Suppressor macrophage treated with lipopolysaccharide for 1 hour (primary cell): ENCODE results near the gene PRR9.
"Not testable (repeated sequence)": the region's sequence is repeated elsewhere in the genome, so short reads cannot be mapped to it uniquely, and the experiment has no call there.

ENCODE experiments used
- DNase-seq, 3 donors: peaks; one replicate each; pipeline ENCODE4 v3.0.0-alpha.2; 2020 to 2022

The PRR9 gene

DNA sequence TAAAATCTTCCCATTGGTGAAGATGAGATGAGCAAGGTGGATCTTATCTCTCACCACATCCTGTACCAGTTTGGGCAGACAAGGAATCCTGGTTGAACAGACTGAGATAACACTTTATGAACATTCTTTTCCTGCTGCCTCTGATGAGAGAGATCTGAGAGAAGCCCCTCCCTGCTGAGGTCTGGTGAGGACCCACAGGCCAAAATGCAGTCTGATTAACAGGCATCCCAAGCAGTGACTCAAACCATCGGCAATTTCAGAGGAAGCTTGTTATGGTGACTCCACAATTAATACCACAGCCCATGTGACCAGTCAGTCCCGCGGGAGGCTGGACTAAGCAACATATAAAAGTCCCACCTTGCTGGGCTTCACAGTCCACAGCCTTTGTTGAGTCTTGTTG is at the start of gene PRR9:
Gene PRR9 (plus strand): TSS at position 373 of the 400 bp plus-strand sequence. CDS start 561 bp downstream, outside the sequence.
- peak in 1 of 3 donors; percentile 8 for DNase-seq

GRCh38 chr1:153168686-153169085 is 48.7 kb upstream of the PRR9 start:
- DNase-seq: no peak

- no peak for DNase-seq
These were observed 42.8 kb upstream of the PRR9 start for GRCh38 chr1:153174624-153175023.

DNA sequence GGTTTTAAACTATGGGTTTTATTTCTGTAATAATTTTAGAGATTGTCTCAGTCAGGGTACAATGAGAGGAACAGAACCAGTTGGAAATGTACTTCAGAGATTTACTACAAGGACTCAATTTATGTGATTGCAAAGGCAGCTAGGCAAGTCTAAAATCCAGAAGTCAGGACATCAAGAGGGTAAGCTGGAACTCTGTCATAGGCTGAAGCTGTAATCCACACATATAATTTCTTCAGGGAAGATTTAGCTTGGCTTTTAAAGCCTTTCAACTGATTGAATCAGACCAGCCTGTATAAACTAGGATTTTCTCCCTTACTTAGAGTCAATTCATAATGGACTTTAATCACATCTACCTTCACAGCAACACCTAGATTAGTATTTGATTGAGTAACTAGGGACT is 38.5 kb upstream of the PRR9 start:
- DNase-seq: no peak

DNA sequence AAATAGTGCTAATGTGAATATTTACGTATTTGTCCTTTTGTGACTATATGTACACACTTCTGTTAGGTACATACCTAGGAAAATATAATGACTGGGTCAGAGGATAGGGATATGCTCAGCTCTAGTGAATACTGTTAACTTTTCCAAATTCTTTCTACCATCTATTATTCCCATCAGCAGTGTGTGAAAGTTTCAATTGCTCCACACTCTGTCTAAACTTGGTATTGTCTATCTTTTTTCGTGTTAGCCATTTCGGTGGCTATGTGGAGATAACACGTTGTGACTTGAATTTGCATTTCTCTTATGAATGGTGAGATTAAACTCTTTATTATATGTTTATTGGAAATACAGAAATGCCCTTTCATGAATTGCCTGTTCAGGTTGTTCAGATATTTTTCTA is 36.8 kb upstream of the PRR9 start:
- no peak for DNase-seq

DNA sequence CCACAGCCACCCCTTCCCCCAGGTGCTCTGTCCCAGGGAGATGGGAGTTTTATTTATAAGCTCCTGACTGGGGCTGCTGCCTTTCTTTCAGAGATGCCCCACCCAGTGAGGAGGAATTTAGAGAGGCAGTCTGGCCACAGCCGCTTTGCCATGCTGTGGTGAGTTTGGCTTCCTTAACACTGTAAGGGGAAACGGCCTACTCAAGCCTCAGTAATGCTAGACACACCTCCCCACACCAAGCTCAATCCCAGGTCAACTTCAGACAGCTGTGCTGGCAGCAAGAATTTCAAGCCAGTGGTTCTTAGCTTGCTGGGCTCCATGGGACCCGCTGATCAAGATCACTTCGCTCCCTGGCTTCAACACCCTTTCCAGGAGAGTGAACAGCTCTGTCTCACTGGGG is 29.1 kb upstream of the PRR9 start:
- DNase-seq: not testable (repeated sequence)

DNA sequence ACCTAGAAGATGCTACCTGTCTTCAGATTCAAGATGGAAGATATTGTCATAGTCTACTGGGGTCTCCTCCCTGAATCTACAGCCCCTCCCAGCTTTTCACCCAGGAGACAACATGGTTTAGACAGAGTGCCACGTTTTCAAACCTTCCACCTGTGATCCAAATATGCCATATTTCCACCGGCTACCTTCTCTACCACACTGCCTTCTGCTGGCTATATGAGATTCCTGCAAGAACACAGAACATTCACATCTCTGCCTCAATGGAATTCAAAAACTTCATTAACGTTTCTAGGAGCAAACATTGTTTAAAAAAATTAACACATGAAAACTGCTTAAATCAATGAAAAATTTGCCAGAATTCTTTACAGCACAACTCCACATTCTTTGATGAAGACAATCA is 27.0 kb upstream of the PRR9 start:
- DNase-seq: no peak

DNA sequence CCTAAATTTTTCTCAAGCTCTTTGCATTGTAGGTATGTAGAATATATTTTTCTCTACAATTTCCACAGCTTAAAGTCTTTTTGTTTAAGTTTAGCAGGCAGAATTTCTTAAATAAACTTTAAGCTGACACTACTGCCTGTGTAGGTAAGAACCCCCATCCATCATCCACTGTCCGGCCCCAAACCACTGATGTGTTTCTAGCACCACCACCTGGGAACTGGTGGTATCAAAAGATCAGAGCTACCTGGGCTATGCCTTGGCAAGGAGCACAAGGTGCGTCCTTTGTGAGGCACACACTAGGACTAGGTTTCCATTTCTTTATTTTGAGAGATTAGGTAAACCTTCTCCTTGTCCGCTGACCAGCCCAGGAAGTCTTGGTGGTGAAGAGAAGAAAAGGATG is 24.7 kb upstream of the PRR9 start:
- DNase-seq: no peak

DNA sequence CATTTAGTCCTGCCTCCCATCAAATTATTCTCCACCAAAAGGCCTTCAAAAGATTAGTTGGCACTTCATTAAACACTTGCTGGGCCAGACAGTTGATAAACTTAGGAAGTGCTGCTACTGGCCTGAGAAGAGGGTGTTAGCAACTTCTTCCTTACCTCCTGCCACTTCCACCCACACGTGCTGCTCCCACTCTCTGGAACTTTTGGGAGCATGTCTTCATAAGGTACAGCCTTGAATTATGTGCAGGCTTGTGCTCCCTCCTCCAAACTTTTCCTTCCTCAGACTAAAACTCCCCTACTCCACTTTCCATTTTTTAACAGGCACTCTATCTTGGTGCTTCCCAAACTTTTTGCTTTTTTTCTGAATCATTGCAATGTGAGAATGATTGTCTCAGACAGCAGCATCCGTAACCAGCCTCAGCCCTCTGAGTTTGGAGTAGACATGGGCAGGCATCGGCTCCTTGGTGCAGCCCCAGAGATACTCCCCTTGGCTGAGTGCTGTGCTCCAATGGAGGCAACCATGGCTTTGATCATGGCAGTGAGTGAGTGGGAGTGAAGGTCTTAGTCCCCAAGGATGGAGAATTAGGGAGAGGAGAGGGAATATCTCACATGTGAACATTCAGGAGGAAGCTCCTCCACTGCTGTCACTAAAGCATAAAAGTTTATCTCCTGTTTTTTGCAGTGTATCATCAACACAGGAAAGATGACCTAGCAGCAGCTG is 22.9 kb upstream of the PRR9 start:
- DNase-seq: no peak

- DNase-seq: no peak
These were observed 22.2 kb upstream of the PRR9 start for GRCh38 chr1:153195216-153195615.

DNA sequence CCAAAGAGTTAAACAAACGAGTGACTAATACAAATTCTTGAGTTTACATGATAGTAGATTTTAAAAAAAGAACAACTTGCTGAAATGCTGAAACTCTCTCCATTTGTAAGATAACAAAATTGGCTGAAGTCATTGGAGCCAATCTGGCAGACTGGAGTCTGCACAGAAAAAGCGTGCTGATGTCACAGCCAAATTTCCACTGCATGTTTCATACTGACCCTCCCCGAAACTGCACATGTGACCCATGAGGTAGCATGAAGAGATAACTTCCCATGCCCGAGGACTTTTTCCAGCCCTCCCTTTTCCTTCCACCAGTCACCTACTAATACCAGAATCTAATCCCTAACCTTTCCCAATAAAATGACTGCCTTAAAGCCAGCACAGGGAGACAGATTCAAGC is 15.4 kb upstream of the PRR9 start:
- DNase-seq: no peak

DNA sequence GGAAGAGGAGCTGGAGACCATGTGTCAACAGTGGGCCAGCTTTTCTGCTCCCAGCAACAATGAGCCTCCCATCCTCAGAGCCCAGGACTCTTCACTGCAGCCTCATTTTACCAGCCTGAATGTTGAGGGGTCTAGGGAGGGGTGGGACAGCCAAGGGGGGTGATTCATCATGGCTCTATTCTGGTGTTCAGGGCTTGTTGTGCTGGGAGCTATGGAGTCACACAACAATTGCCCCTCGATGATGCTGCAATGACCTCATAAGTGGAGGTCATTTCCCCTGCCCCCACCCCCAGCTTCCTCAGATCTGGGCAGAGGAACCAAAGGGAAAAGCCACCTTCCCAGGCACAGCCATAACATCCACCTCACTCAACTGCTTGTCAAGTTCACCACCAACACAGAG is 14.3 kb upstream of the PRR9 start, which contains the start of gene LELP1:
Gene LELP1 (plus strand): TSS at position 301 of the 400 bp plus-strand sequence. CDS start 1,278 bp downstream, outside the sequence.
- DNase-seq: peak in 2 of 3 donors; percentile 8 to 25

DNA sequence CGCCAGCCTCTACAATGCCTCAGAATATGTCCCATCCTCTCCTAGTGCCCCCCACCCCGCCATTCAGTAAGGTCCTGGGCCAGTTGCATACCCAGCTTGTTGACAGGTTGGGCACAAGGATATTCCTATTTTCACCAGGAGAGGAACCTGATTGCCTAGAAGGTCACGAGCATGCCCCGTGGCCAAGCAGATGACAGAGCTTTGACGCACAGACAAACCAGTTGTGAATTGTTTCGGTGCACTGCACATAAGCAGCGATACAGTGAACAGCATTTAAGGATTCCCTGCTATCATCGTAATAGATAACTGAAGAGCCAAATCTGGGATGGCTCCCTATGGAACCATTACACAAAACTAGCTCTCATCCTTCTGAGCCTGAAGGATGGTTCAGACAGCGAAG is 10.8 kb upstream of the PRR9 start:
- no peak for DNase-seq

DNA sequence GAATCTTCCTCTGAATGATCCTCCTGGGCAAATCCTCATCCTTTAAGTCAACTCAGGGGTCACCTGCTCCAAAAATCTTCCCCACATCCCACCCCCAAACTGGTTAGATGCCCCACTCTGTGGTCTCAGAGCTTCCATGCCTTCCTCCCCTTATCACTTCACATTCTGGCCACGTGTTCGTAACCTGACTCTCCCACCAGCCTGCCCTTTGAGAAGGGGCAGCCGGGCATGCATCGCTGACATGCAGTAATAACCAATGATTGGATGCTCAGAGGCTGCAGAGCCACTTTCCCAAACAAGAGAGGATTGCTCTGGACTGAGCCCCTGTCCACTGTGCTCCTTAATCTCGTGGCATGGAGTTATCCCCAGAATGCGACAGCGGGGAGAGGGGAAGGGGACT is 7.2 kb upstream of the PRR9 start:
- DNase-seq: no peak

DNA sequence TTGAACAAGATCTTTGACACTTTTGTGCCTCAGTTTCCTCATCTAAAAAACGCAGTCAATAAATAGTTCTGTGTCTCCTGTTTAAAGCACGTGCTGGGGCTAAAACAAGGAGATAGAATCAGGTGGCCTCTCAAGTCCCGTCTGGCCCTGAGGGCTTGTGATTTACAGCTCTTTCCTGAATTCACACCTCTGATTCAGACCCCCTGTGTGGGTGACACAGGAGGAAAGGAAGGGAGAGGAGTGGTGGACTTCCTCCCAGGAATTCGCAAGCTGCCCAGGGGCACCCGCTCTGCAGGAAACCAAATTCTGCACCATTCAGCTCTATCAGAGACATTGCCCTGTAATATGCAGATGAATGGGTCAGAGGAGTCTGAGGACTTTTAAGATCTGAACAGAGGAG is 5.2 kb upstream of the PRR9 start:
- no peak for DNase-seq

GRCh38 chr1:153213519-153213918 is 3.9 kb upstream of the PRR9 start:
- no peak for DNase-seq

DNA sequence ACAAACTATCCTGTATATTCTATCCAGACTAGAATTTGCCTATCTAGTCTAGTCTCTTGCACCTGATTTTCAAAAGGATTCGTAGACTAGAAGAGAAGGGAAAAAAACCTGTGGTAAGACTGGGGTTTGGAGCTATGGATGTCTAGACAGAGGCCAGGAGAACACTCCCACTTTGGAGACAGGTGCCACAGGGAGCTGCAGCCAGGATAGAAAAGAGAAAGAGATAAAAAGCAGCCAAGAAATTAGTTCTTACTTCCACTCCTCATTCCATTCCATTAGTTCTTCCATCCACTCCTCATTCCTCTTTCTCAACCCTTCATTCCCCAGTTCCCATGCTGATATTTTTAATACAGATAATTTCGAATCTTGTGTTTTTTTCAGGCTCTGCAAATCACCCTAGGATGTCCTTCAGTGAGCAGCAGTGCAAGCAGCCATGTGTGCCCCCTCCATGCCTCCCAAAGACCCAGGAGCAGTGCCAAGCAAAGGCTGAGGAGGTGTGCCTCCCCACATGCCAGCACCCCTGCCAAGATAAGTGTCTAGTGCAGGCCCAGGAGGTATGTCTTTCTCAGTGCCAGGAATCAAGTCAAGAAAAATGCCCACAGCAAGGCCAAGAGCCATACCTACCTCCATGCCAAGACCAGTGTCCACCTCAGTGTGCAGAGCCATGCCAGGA is 496 bp downstream of the PRR9 start:
- DNase-seq: no peak

DNA sequence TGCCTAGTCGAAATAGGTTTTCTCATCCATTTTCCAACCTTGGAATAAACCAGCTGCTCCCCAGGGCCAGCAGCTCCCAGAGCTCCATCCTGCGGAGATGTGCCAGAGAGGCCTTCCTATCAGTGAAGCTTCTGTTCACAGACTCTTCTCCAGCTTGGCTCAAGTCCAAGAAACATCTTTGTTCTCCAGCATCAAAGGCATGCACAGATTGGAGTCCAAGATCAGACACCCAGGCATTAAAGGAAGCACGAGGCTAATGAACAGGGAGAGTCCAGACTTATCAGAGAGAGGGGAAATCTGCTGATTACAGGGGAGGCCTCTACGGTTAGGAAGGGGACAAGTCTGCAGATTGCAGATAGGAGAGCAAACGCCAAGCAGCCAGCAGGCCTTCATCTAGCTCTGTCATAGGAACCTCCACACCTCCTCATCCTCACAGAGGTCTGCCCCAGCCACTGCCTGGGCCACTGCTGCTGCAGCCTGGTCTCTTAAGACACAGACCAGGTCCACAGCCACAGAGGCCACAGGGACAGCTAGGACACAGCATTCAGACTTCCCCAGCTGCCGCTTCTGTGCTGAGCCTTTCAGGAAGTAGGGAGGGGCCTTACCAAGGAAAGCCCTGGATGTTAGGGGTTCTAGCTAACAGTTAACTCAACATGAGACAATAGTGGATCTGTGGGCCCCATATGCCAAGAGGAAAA is 3.4 kb downstream of the PRR9 start:
- no peak for DNase-seq

GRCh38 chr1:153223040-153223891 is 5.9 kb downstream of the PRR9 start:
- peak; percentile 59 to 73 (median 67) for DNase-seq

DNA sequence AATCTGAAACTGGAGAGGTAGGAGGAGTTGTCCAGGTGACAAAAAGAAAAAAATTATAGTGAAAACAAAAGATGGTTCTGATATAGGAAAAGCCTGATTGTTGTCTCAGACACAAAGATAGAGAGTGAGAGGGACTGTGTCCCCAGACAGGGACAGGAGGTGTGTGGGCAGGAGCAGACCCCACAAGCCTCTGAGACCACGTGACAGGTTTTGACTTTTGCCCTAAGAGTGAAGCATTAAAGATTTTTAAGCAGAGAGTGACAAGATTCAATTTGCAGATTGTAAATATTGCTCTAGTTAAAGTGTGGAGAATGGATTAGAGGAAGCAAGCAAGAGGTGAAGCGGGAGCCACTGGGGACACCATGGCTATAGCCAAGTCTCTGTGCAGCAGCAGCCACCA is 10.4 kb downstream of the PRR9 start:
- no peak for DNase-seq

GRCh38 chr1:153228491-153228890 is 11.1 kb downstream of the PRR9 start:
- DNase-seq: peak; percentile 71 to 78 (median 75)

DNA sequence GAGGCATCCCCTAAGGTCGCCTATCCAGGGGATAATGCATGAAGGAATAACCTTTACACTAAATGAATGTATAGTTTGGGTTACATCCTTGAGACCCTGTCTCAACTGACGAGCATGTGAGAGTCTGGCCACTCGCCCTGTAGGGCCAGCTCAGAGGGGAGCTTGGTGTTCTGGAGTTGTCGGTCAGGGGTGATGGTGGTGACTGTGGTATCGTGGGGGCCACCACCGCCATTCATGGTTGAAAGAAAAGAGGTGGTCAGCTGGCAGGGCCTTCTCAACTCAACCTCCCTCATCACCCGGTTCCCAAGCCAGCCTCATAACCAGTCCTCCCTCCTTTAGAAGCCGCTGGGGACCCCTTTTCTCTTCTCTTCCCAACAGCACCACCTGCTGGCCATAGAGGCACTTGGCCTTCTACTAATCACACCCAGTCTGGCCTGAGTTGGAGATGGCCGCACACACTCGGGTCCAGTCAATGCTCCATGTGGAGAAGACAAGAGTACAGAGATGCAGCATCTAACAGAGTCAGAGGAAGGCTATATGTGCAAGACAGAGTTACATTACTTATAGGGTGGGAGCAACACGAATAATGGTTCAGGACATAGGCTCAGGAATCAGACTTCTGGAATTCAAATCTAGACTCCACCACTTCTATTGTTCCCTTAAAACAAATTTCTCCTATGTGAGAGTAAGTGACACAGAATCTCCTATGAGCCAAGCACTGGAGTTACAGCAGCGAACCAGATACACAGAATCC is 11.9 kb downstream of the PRR9 start:
- peak in 2 of 3 donors; percentile 12 to 24 for DNase-seq
